Measurements from ENCODE around the gene RASA2. TPM values are rescaled to one million over a fixed set of nuclear protein-coding genes. Genes with fewer than 3 reads are reported as not detected.

RASA2 gene
- polyA plus RNA-seq, 1 of the 3 experiments (the other 2 are of a cell fraction), result 2.4 TPM

- TF ChIP-seq FOXM1 (IDR thresholded peaks at IDR 0.05; ENCODE audit: low read depth) (no peak), RCOR1 (IDR thresholded peaks at IDR 0.05; ENCODE audit: low read length) (no peak)
- H3K9me3 ChIP-seq, result no peaks in the 10 kb centered on the region
- POLR2A ChIA-PET, result no interaction called here
- H3K79me2 ChIP-seq (ENCODE audit: insufficient read depth), result peaks cover 26% of the 10 kb centered on the region; the same call in 1 of the 2 replicates
- H3K4me1 ChIP-seq (ENCODE audit: control insufficient read depth in 1 of 2, insufficient read depth in 2 of 2, low read depth in 1 of 2, low read length in 1 of 2), result peaks cover 13 to 14% of the 10 kb centered on the region in 2 experiments
- no peak overlapping the region for H2AFZ ChIP-seq (ENCODE audit: low read depth)
- no peak overlapping the region for H3K27ac ChIP-seq (ENCODE audit: low read depth in 2 of 2, low read length in 1 of 2)
- CTCF ChIA-PET, result interaction anchor here (1.0 kb wide), 1 partner anchor 15 kb away, joined by 3 read pairs; no protein-coding TSS in a partner anchor
- H3F3A ChIP-seq (replicated peaks; ENCODE audit: insufficient read depth), result peaks cover 30% of the 10 kb centered on the region
- no peak overlapping the region; a peak in 1 of 4 replicates for H3K4me3 ChIP-seq (ENCODE audit: low read depth in 2 of 2, low read length in 1 of 2)
- 98% methylated on average over 14 of the region's 14 CpGs for WGBS (ENCODE audit: low lambda C conversion rate)
- peaks cover 55% of the 10 kb centered on the region in 2 experiments for H3K36me3 ChIP-seq (replicated peaks in 1 of 2; ENCODE audit: control insufficient read depth in 1 of 2, insufficient read depth in 2 of 2, low read length in 1 of 2)
- DNase-seq, result no peak
- H3K4me2 ChIP-seq, result no peak overlapping the region
- H3K9me2 ChIP-seq, result no peaks in the 10 kb centered on the region
- no peaks in the 10 kb centered on the region for H4K20me1 ChIP-seq (ENCODE audit: insufficient read depth)
- H3K27me3 ChIP-seq (ENCODE audit: insufficient read depth), result no peaks in the 10 kb centered on the region
- H3K9ac ChIP-seq, result no peak overlapping the region
Observed at GRCh38 chr3:141444586-141445285, 42.1 kb upstream of the RASA2 start.

- peaks cover 26% of the 10 kb centered on the region; the same call in 1 of the 2 replicates for H3K79me2 ChIP-seq (ENCODE audit: insufficient read depth)
- WGBS (ENCODE audit: low lambda C conversion rate), result 87% methylated on average over 1 of the region's 1 CpG
- peaks cover 55% of the 10 kb centered on the region in 2 experiments for H3K36me3 ChIP-seq (replicated peaks in 1 of 2; ENCODE audit: control insufficient read depth in 1 of 2, insufficient read depth in 2 of 2, low read length in 1 of 2)
- no peak for DNase-seq
- no peaks in the 10 kb centered on the region for H3K27me3 ChIP-seq (ENCODE audit: insufficient read depth)
- no peak overlapping the region for H3K4me2 ChIP-seq
- no peak for TF ChIP-seq RAD21 (IDR thresholded peaks at IDR 0.05; ENCODE audit: low read length)
- no peak for TF ChIP-seq TCF12 (IDR thresholded peaks at IDR 0.05)
- no peak for TF ChIP-seq CTCF (IDR thresholded peaks at IDR 0.05)
- TF ChIP-seq TEAD4 (IDR thresholded peaks at IDR 0.05; ENCODE audit: borderline replicate concordance, insufficient read depth), result no peak
- TF ChIP-seq GATA2 (CRISPR knock-in tag; IDR thresholded peaks at IDR 0.05), result no peak
- no peak for TF ChIP-seq USF2 (IDR thresholded peaks at IDR 0.05; ENCODE audit: borderline replicate concordance, low read depth, low read length)
- TF ChIP-seq NFIC (IDR thresholded peaks at IDR 0.05; ENCODE audit: borderline replicate concordance), result no peak
- no peak for TF ChIP-seq MAX (IDR thresholded peaks at IDR 0.05; ENCODE audit: low read depth)
- TF ChIP-seq IRF3 (IDR thresholded peaks at IDR 0.05; ENCODE audit: low read depth, low read length), result no peak
- no peak for TF ChIP-seq MXI1 (IDR thresholded peaks at IDR 0.05; ENCODE audit: low read depth, low read length)
- TF ChIP-seq ZBTB33 (IDR thresholded peaks at IDR 0.05; ENCODE audit: borderline replicate concordance, low read depth), result no peak
- TF ChIP-seq SIN3A (IDR thresholded peaks at IDR 0.05; ENCODE audit: borderline replicate concordance, low read depth, low read length), result no peak
- no peak for TF ChIP-seq EP300 (IDR thresholded peaks at IDR 0.05; ENCODE audit: borderline replicate concordance in 1 of 2, low read depth in 1 of 2, low read length in 1 of 2)
- TF ChIP-seq PBX3 (IDR thresholded peaks at IDR 0.05), result no peak
- no peak for TF ChIP-seq RXRA (IDR thresholded peaks at IDR 0.05; ENCODE audit: borderline replicate concordance, low read depth)
- TF ChIP-seq NRF1 (IDR thresholded peaks at IDR 0.05; ENCODE audit: low read depth, low read length), result no peak
- no peak for TF ChIP-seq EZH2phosphoT487 (IDR thresholded peaks at IDR 0.05; ENCODE audit: borderline replicate concordance, low read depth)
- H3F3A ChIP-seq (replicated peaks; ENCODE audit: insufficient read depth), result peaks cover 30% of the 10 kb centered on the region
- ChIA-PET POLR2A (no interaction called here), CTCF (interaction anchor here (0.9 to 1.2 kb wide), 3 partner anchors 9 to 85 kb away, joined by 3 to 7 read pairs (median 4); no protein-coding TSS in a partner anchor)
- H4K20me1 ChIP-seq (ENCODE audit: insufficient read depth), result no peaks in the 10 kb centered on the region
- H3K4me3 ChIP-seq (ENCODE audit: low read depth in 2 of 2, low read length in 1 of 2), result no peak overlapping the region
- H3K9ac ChIP-seq, result no peak overlapping the region
- no peaks in the 10 kb centered on the region for H3K9me3 ChIP-seq
- H3K27ac ChIP-seq (ENCODE audit: low read depth in 2 of 2, low read length in 1 of 2), result no peak overlapping the region
- peaks cover 13 to 16% of the 10 kb centered on the region in 2 experiments for H3K4me1 ChIP-seq (ENCODE audit: control insufficient read depth in 1 of 2, insufficient read depth in 2 of 2, low read depth in 1 of 2, low read length in 1 of 2)
- no peak overlapping the region for H2AFZ ChIP-seq (ENCODE audit: low read depth)
- no peaks in the 10 kb centered on the region for H3K9me2 ChIP-seq
Observed at GRCh38 chr3:141445990-141446389, 40.8 kb upstream of the RASA2 start.
